Endothelial cell (in vitro differentiated cells): ENCODE measurements around the gene CES3. TPM values are rescaled to one million over a fixed set of nuclear protein-coding genes. Genes with fewer than 3 reads are reported as not detected.
A peak's percentile ranks its signal among the peaks of the same experiment; 100 is the strongest.

ENCODE experiments used
- DNase-seq: peaks from one replicate; pipeline ENCODE4 v3.0.0; 2021; ENCODE audit warnings: low spot score
- H3K27ac Mint-ChIP-seq: one replicate; pipeline ENCODE4 v1.8.0; 2021; ENCODE audit warnings: mixed read lengths, inconsistent platforms; ENCODE audit not compliant: unreplicated experiment
- H3K27me3 Mint-ChIP-seq: one replicate; pipeline ENCODE4 v1.8.0; 2021; ENCODE audit warnings: mild to moderate bottlenecking, moderate library complexity, mixed read lengths, inconsistent platforms; ENCODE audit not compliant: unreplicated experiment
- H3K36me3 Mint-ChIP-seq: one replicate; pipeline ENCODE4 v1.8.0; 2021; ENCODE audit warnings: mild to moderate bottlenecking, low read depth, mixed read lengths, inconsistent platforms; ENCODE audit not compliant: unreplicated experiment
- H3K4me1 Mint-ChIP-seq: one replicate; pipeline ENCODE4 v1.8.0; 2021; ENCODE audit warnings: mild to moderate bottlenecking, mixed read lengths, inconsistent platforms; ENCODE audit not compliant: unreplicated experiment
- H3K4me3 Mint-ChIP-seq: one replicate; pipeline ENCODE4 v1.8.0; 2021; ENCODE audit warnings: mild to moderate bottlenecking, mixed read lengths, inconsistent platforms; ENCODE audit not compliant: unreplicated experiment
- H3K9me3 Mint-ChIP-seq: one replicate; pipeline ENCODE4 v1.8.0; 2021; ENCODE audit warnings: mixed read lengths, inconsistent platforms; ENCODE audit not compliant: unreplicated experiment
- total RNA-seq: library from RNA; stranded (reverse); fragmentation: NEBNext Ultra II Directional; extraction: Animal tissue kit (Norgen Biotek cat#: 25700); gene quantifications from one replicate; pipeline ENCODE4 v1.2.1, GENCODE V29; 2021; ENCODE audit not compliant: unreplicated experiment
- TF ChIP-seq, protein P1 (sequence below): fragments of 200-600 bp; sonication (generic); IDR thresholded peaks from one replicate; pipeline ENCODE4 v1.5.0; 2021; ENCODE audit warnings: antibody characterized with exemption; ENCODE audit not compliant: unreplicated experiment

Gene CES3
- total RNA-seq, 1 donor from 2014 or later: 2.5 TPM

DNA sequence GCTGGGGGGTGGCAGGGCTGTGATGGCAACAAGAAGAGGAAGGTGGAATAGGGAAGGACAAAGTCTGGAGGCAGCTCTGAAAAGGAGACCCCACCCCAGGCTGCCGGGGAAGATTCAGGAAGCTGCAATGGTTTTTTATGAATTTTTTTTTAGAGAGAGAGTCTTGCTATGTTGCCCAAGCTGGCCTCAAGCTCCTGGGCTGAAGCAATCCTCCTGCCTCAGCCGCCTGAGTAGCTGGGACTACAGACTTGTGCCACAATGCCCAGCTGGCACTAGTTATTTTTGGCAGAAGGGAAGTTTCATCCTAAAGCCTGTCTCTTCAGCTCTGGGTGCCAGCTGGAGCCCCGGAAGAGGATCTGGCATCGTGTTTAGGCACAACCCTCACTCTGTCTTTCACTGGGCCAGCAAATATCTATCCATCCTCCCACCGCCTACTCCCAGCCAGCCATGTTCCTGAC lies 1.3 kb upstream of the CES3 start:
- Mint-ChIP-seq H3K4me3 (no peak overlapping the region), H3K27me3 (peaks cover 11% of the 10 kb centered on the region), H3K36me3 (no peaks in the 10 kb centered on the region), H3K9me3 (no peaks in the 10 kb centered on the region), H3K4me1 (peaks cover 10% of the 10 kb centered on the region), H3K27ac (no peak overlapping the region)
- no peak for DNase-seq
- TF ChIP-seq, protein P1, sequence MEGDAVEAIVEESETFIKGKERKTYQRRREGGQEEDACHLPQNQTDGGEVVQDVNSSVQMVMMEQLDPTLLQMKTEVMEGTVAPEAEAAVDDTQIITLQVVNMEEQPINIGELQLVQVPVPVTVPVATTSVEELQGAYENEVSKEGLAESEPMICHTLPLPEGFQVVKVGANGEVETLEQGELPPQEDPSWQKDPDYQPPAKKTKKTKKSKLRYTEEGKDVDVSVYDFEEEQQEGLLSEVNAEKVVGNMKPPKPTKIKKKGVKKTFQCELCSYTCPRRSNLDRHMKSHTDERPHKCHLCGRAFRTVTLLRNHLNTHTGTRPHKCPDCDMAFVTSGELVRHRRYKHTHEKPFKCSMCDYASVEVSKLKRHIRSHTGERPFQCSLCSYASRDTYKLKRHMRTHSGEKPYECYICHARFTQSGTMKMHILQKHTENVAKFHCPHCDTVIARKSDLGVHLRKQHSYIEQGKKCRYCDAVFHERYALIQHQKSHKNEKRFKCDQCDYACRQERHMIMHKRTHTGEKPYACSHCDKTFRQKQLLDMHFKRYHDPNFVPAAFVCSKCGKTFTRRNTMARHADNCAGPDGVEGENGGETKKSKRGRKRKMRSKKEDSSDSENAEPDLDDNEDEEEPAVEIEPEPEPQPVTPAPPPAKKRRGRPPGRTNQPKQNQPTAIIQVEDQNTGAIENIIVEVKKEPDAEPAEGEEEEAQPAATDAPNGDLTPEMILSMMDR: no peak

DNA sequence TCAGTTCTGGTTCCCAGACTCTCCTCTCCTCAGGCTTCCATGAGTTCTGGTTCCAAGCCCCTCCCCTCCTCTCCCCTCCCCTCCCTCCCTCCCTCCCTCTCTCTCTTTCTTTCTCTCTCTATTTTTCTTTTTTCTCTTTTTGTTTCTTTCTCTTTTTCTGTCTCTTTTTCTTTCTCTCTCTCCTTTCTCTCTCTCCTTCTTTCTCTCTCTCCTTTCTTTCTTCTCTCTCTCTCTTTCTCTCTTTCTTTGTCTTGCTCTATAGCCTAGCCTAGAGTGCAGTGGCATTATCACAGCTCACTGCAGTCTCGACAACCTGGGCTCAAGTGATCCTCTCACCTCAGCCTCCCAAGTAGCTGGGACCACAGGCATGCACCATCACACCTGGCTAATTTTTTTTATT lies 796 bp upstream of the CES3 start:
- Mint-ChIP-seq H3K36me3 (no peaks in the 10 kb centered on the region), H3K4me3 (no peak overlapping the region), H3K27me3 (peaks cover 11% of the 10 kb centered on the region), H3K9me3 (no peaks in the 10 kb centered on the region), H3K4me1 (peaks cover 10% of the 10 kb centered on the region), H3K27ac (no peak overlapping the region)
- no peak for DNase-seq
- TF ChIP-seq, protein P1: no peak

DNA sequence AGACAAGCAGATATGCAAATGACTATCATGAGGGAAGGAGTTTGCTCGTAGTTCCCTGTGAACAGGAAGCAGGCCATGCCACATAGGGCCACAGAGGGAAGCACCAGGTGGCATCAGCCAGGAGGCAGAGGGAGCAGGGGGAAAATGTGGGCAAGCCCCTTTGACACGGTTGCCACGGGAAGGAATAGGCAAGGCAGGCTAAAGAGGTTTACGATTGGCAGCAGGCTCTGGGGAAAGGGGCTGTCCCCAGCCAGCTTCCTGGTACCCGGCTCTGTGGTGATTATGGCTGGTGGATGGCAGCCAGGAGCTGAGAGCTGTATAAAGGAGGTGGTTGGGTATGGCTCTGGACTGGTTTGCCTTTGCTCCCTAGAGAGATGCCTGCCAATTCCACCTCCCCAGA lies 848 bp downstream of the CES3 start:
- Mint-ChIP-seq H3K4me1 (peaks cover 10% of the 10 kb centered on the region), H3K27ac (peak overlapping the region; percentile 84), H3K36me3 (no peaks in the 10 kb centered on the region), H3K9me3 (no peaks in the 10 kb centered on the region), H3K4me3 (peak overlapping the region; percentile 59), H3K27me3 (peaks cover 11% of the 10 kb centered on the region)
- DNase-seq: no peak
- TF ChIP-seq, protein P1: no peak

DNA sequence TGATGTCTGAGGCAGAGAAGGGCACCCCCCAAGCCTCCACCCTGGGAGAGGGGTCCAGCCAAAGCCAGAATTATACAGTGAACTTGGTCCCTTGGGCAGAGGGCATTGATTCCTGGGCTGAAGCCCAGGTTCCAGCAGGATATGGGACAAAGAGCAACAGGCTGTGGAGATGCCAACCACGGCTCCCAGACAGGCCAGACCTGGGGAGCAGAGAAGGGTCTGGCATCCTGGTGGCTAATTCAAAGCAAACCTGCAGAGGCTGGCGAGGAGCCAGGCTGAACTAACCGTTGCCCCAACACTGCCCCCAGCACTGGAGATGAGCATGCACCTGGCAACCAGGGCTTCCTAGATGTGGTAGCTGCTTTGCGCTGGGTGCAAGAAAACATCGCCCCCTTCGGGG lies 3.0 kb downstream of the CES3 start:
- Mint-ChIP-seq H3K36me3 (peaks cover 7% of the 10 kb centered on the region), H3K27ac (no peak overlapping the region), H3K9me3 (no peaks in the 10 kb centered on the region), H3K4me1 (peaks cover 10% of the 10 kb centered on the region), H3K4me3 (no peak overlapping the region), H3K27me3 (peaks cover 14% of the 10 kb centered on the region)
- TF ChIP-seq, protein P1: no peak
- DNase-seq: no peak

GRCh38 chr16:66968847-66969246 lies 7.8 kb downstream of the CES3 start:
- Mint-ChIP-seq H3K4me1 (peaks cover 8% of the 10 kb centered on the region), H3K27me3 (peaks cover 9% of the 10 kb centered on the region), H3K27ac (no peak overlapping the region), H3K9me3 (no peaks in the 10 kb centered on the region), H3K36me3 (peaks cover 7% of the 10 kb centered on the region), H3K4me3 (no peak overlapping the region)
- TF ChIP-seq, protein P1: no peak
- DNase-seq: no peak
